ENCODE measurements around the gene CLIC3. TPM values are rescaled to one million over a fixed set of nuclear protein-coding genes. Genes with fewer than 3 reads are reported as not detected.

CLIC3 gene, protein sequence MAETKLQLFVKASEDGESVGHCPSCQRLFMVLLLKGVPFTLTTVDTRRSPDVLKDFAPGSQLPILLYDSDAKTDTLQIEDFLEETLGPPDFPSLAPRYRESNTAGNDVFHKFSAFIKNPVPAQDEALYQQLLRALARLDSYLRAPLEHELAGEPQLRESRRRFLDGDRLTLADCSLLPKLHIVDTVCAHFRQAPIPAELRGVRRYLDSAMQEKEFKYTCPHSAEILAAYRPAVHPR
- total RNA-seq (ENCODE audit: low replicate concordance), result not detected in 2 replicates

DNA sequence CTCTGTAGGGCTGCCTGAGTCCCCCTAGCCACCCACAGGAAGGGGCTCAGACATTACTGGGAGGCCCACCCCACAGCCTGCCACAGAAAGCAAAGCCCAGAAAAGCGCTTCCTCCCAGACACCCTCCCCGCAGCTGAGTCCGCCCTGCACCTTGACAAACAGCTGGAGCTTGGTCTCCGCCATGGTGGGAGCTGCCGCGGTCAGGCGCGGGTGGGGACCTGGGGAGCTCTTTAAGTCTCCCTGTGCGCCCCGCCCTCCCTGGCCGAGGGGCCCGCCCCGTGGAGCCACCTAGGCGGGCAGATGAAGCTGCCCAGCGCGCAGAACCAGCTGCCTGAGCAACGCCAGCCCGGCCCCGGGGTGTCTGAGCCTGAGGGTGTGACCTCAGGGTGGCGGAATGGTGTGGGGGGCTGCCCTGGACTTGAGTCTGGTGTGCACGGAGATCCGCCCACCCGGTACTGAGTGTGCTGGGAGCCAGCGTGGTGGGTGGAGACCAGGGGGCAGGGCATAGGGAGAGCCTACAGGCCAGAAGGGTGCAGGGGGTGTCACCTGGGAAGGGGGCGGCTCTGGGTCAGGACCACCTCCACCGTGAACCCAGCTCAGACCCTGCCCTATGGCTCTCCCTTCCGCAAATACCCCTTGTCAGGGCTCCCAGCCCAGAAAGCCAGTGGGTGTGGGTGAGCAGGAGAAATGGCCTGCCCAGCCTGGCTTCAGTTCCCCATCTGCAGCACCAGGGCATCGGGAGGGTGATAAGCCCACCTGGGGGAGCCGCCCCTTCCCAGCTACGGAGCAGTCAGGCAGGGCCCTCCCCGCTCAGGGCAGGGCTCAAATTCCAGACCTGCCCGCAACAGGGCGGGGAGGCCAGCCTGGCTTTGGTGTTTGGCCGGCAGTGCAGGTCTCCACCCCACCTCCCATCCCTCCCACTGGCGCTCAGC lies at the start of gene CLIC3:
TSS of gene CLIC3 (minus strand) at position 208 of the 932 bp plus-strand sequence. CDS start at position 183, 25 bp downstream.
- Histone ChIP-seq H2AFZ (replicated peaks) (peak within 1 kb of the TSS; percentile 39), H3K27ac (no peak within 1 kb of the TSS)
- H3K4me3 Mint-ChIP-seq, result no peak within 1 kb of the TSS

GRCh38 chr9:137045294-137046087 lies 49.1 kb upstream of the CLIC3 start:
- DNase-seq (ENCODE audit: low spot score), result peak; percentile 76
- Histone ChIP-seq H3K27ac (no peak overlapping the region), H2AFZ (replicated peaks) (peak overlapping the region; percentile 95), H3K4me1 (peaks cover 6% of the 10 kb centered on the region), H3K79me2 (ENCODE audit: low read depth) (no peaks in the 10 kb centered on the region), H3K9me3 (ENCODE audit: low read depth) (no peaks in the 10 kb centered on the region), H3K4me2 (peak overlapping the region; percentile 96), H3F3A (ENCODE audit: low read depth) (peaks cover 5% of the 10 kb centered on the region), H4K20me1 (ENCODE audit: low read depth) (peaks cover 64% of the 10 kb centered on the region), H3K27me3 (peaks cover 62% of the 10 kb centered on the region), H3K36me3 (no peaks in the 10 kb centered on the region), H3K9ac (no peak overlapping the region), H3K4me3 (peak overlapping the region; percentile 72)
- Mint-ChIP-seq H3K9me3 (no peaks in the 10 kb centered on the region), H3K27me3 (ENCODE audit: insufficient read depth, low read depth) (peaks cover 32% of the 10 kb centered on the region), H3K4me1 (peaks cover 4% of the 10 kb centered on the region), H3K4me3 (peak overlapping the region; percentile 87), H3K36me3 (no peaks in the 10 kb centered on the region), H3K27ac (no peak overlapping the region)
- TF ChIP-seq, protein P1, sequence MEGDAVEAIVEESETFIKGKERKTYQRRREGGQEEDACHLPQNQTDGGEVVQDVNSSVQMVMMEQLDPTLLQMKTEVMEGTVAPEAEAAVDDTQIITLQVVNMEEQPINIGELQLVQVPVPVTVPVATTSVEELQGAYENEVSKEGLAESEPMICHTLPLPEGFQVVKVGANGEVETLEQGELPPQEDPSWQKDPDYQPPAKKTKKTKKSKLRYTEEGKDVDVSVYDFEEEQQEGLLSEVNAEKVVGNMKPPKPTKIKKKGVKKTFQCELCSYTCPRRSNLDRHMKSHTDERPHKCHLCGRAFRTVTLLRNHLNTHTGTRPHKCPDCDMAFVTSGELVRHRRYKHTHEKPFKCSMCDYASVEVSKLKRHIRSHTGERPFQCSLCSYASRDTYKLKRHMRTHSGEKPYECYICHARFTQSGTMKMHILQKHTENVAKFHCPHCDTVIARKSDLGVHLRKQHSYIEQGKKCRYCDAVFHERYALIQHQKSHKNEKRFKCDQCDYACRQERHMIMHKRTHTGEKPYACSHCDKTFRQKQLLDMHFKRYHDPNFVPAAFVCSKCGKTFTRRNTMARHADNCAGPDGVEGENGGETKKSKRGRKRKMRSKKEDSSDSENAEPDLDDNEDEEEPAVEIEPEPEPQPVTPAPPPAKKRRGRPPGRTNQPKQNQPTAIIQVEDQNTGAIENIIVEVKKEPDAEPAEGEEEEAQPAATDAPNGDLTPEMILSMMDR (IDR thresholded peaks at IDR 0.05), result no peak
- peak; percentile 49 for TF ChIP-seq EZH2 (IDR thresholded peaks at IDR 0.05)
- TF ChIP-seq EZH2phosphoT487 (IDR thresholded peaks at IDR 0.05), result peak; percentile 42

More for the DNA sequence above, at the start of gene CLIC3:
- Mint-ChIP-seq H3K9me3 (no peaks in the 10 kb centered on the region), H3K27ac (no peak within 1 kb of the TSS), H3K4me1 (peaks cover 10% of the 10 kb centered on the region), H3K27me3 (ENCODE audit: insufficient read depth, low read depth) (peaks cover 16% of the 10 kb centered on the region), H3K36me3 (no peaks in the 10 kb centered on the region)
- H4K20me1 ChIP-seq (ENCODE audit: low read depth), result peaks cover 8% of the 10 kb centered on the region
- H3K79me2 ChIP-seq (ENCODE audit: low read depth), result peaks cover 10% of the 10 kb centered on the region
- H3K4me1 ChIP-seq, result peaks cover 11% of the 10 kb centered on the region
- DNase-seq (ENCODE audit: low spot score), result peak; percentile 50
- TF ChIP-seq, protein P1 (IDR thresholded peaks at IDR 0.05), result no peak
- no peak for TF ChIP-seq EZH2phosphoT487 (IDR thresholded peaks at IDR 0.05)
- no peak for TF ChIP-seq EZH2 (IDR thresholded peaks at IDR 0.05)
- peaks cover 4% of the 10 kb centered on the region for H3F3A ChIP-seq (ENCODE audit: low read depth)
- peak within 1 kb of the TSS; percentile 65 for H3K4me2 ChIP-seq
- H3K9me3 ChIP-seq (ENCODE audit: low read depth), result no peaks in the 10 kb centered on the region
- H3K27me3 ChIP-seq, result peaks cover 14% of the 10 kb centered on the region
- no peak within 1 kb of the TSS for H3K4me3 ChIP-seq
- no peaks in the 10 kb centered on the region for H3K36me3 ChIP-seq
- H3K9ac ChIP-seq, result no peak within 1 kb of the TSS

DNA sequence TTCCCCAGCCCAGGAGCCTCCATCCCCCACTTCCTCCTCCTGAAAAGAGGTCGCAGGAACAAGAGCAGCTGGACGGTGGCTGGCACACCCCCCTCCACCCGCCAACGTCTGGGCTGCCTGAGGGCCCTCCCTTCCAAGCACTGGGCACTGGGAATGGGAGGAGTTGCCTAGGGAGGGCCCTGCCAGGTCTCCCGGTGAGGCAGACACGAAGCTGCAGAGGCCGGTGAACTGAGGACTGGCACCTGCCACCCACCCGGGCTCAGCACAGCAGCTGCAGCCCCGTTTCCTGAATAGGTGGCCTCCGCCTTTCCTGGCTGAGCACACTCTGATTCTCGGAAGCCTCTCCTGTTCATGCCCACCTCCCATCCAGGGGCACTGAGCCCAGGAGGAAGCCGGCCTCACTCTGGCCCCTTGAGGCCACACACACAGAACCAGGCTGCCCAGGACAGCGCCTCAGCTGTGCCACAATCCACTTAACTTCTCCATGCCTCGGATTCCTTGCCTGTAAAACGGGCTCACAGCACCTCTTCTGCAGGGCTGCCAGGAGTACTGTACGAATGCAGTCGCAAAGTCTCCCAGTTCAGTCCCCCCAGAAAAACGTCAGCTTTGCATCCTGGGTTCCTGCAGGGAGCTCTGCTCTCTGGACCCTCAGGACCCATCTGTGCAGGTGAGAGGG lies 48.3 kb upstream of the CLIC3 start:
- peaks cover 53% of the 10 kb centered on the region for H3K27me3 ChIP-seq
- no peaks in the 10 kb centered on the region for H3K9me3 ChIP-seq (ENCODE audit: low read depth)
- no peak overlapping the region for H3K27ac Mint-ChIP-seq
- H3F3A ChIP-seq (ENCODE audit: low read depth), result peaks cover 5% of the 10 kb centered on the region
- no peak overlapping the region for H2AFZ ChIP-seq (replicated peaks)
- DNase-seq (ENCODE audit: low spot score), result no peak
- H3K27ac ChIP-seq, result no peak overlapping the region
- H3K9ac ChIP-seq, result no peak overlapping the region
- H3K9me3 Mint-ChIP-seq, result no peaks in the 10 kb centered on the region
- H3K4me3 ChIP-seq, result peak overlapping the region; percentile 72
- no peaks in the 10 kb centered on the region for H3K36me3 ChIP-seq
- H3K4me1 ChIP-seq, result peaks cover 6% of the 10 kb centered on the region
- peak overlapping the region; percentile 80 for H3K4me3 Mint-ChIP-seq
- peaks cover 28% of the 10 kb centered on the region for H3K27me3 Mint-ChIP-seq (ENCODE audit: insufficient read depth, low read depth)
- H4K20me1 ChIP-seq (ENCODE audit: low read depth), result peaks cover 58% of the 10 kb centered on the region
- H3K79me2 ChIP-seq (ENCODE audit: low read depth), result no peaks in the 10 kb centered on the region
- TF ChIP-seq, protein P1 (IDR thresholded peaks at IDR 0.05), result no peak
- TF ChIP-seq EZH2phosphoT487 (IDR thresholded peaks at IDR 0.05) (peak; percentile 12), EZH2 (IDR thresholded peaks at IDR 0.05) (no peak)
- H3K36me3 Mint-ChIP-seq, result no peaks in the 10 kb centered on the region
- H3K4me1 Mint-ChIP-seq, result peaks cover 4% of the 10 kb centered on the region
- peak overlapping the region; percentile 96 for H3K4me2 ChIP-seq
